K562 (cell line): ENCODE results near the gene PDCD1LG2. TPM values are rescaled to one million over a fixed set of nuclear protein-coding genes. Genes with fewer than 3 reads are reported as not detected.

Source experiments
- ATAC-seq: fragments of 200-7000 bp; cut with Tn5 transposase; 3 replicates; pipeline ENCODE4 v1.9.1; 2020; ENCODE audit warnings: moderate library complexity
- BruUV-seq: library from RNA; stranded (reverse); fragments of 400-500 nt; replicated peaks from 2 replicates; lab custom pipeline; 2021; lab: Mats Ljungman, UMichigan
- CTCF ChIA-PET: fragments of 300-600 bp; formaldehyde crosslinking; extraction: SDS; loops from one replicate; lab custom pipeline; 2021; ENCODE audit warnings: low intra/inter-chr PET ratio; lab: Yijun Ruan, JAX
- POLR2A ChIA-PET: fragments of 300-600, 350-650 bp; sonication (Branson Sonifier 250); formaldehyde crosslinking; extraction: SDS; loops from one replicate; lab custom pipeline; 2021; ENCODE audit warnings: antibody characterized with exemption, inconsistent platforms; lab: Yijun Ruan, JAX
- DNase-seq, 4 experiments: peaks; one replicate each; pipeline versions ENCODE4 v3.0.0 to v3.0.0-alpha.2; 2011 to 2018; ENCODE audit warnings: low spot score in 3 of 4, mixed read lengths in 3 of 4; ENCODE audit errors: extremely low read depth in 1 of 4
- FAIRE-seq: peaks from 2 replicates; lab custom pipeline; 2011; peaks lifted over from hg19 to GRCh38; lab: Jason Lieb, UNC
- H2AFZ ChIP-seq: 2 replicates; pipeline ENCODE4 v1.6.0; 2011; ENCODE audit warnings: low read depth, low read length, control low read depth, inconsistent platforms
- H3K27ac ChIP-seq: fragments of 200-600 bp; 3 replicates; pipeline ENCODE4 v1.8.0; 2011; ENCODE audit warnings: low read depth, mild to moderate bottlenecking, control low read depth, inconsistent platforms, low read length, moderate library complexity, mixed read lengths; ENCODE audit errors: extremely low read depth
- H3K27me3 ChIP-seq, 2 experiments: fragments of 300-600 bp in 1 of 2; 2 replicates in 1 of 2; 3 replicates in 1 of 2; pipeline versions ENCODE4 v1.6.0 to v1.8.0; 2011; ENCODE audit warnings: inconsistent platforms in 2 of 2, low read length in 2 of 2, mild to moderate bottlenecking in 1 of 2, mixed read lengths in 1 of 2, moderate library complexity in 1 of 2; ENCODE audit not compliant: control insufficient read depth in 2 of 2, insufficient read depth in 2 of 2
- H3K36me3 ChIP-seq: fragments of 300-600 bp; 3 replicates; pipeline ENCODE4 v1.8.0; 2011; ENCODE audit warnings: mild to moderate bottlenecking, low read length, inconsistent platforms; ENCODE audit not compliant: control insufficient read depth, insufficient read depth
- H3K4me1 ChIP-seq, 2 experiments: fragments of 200-600 bp in 1 of 2; replicated peaks in 1 of 2; 2 replicates in 1 of 2; 3 replicates in 1 of 2; pipeline versions ENCODE4 v1.5.1 to v1.8.0; 2011; ENCODE audit warnings: inconsistent platforms in 2 of 2, low read length in 2 of 2, mild to moderate bottlenecking in 1 of 2, mixed read lengths in 1 of 2, moderate library complexity in 1 of 2; ENCODE audit not compliant: control insufficient read depth in 2 of 2, insufficient read depth in 2 of 2
- H3K4me2 ChIP-seq: 2 replicates; pipeline ENCODE4 v1.6.1; 2011; ENCODE audit warnings: low read length, control low read depth, inconsistent platforms, mixed read lengths; ENCODE audit not compliant: insufficient read depth
- H3K4me3 ChIP-seq: fragments of 200-600 bp; sonication (generic), shearing (Covaris generic); 2 replicates; pipeline ENCODE4 v1.5.1; 2016; ENCODE audit warnings: control low read depth, inconsistent platforms
- H3K79me2 ChIP-seq: fragments of 200-600 bp; 3 replicates; pipeline ENCODE4 v1.8.0; 2011; ENCODE audit warnings: low read length, inconsistent platforms; ENCODE audit not compliant: control insufficient read depth, insufficient read depth
- H3K9ac ChIP-seq, 2 experiments: 2 replicates each; pipeline versions ENCODE4 v1.6.0 to v1.6.1; 2011; ENCODE audit warnings: low read depth in 2 of 2, low read length in 2 of 2, control low read depth in 1 of 2, inconsistent platforms in 1 of 2, mild to moderate bottlenecking in 1 of 2, mixed read lengths in 1 of 2; ENCODE audit not compliant: insufficient read depth in 1 of 2
- H3K9me1 ChIP-seq: one replicate; pipeline ENCODE4 v1.6.0; 2011; ENCODE audit warnings: inconsistent platforms, mild to moderate bottlenecking, low read length, moderate library complexity; ENCODE audit not compliant: control insufficient read depth, insufficient read depth
- H3K9me3 ChIP-seq: replicated peaks from 2 replicates; pipeline ENCODE4 v1.5.1; 2011; ENCODE audit warnings: low read depth, low read length, inconsistent platforms; ENCODE audit not compliant: control insufficient read depth, insufficient read depth
- H4K20me1 ChIP-seq: replicated peaks from 2 replicates; pipeline ENCODE4 v1.6.1; 2011; ENCODE audit warnings: low read length, inconsistent platforms, mixed read lengths; ENCODE audit not compliant: control insufficient read depth, insufficient read depth
- FOSL1 ChIP-seq: fragments of 200-800 bp; sonication (Bioruptor generic); conservative IDR thresholded peaks from 2 replicates; pipeline ENCODE4 v1.6.1; 2016; ENCODE audit warnings: missing genetic modification characterization, missing compliant biosample characterization
- JUND ChIP-seq, 2 experiments: IDR thresholded peaks; 2 replicates in 1 of 2; 3 replicates in 1 of 2; pipeline ENCODE4 v1.6.1; 2011; ENCODE audit warnings: borderline replicate concordance in 2 of 2, low read depth in 2 of 2, low read length in 2 of 2, improper control_type of control experiment in 1 of 2, missing biosample characterization in 1 of 2, missing genetic modification characterization in 1 of 2, missing genetic modification reagents in 1 of 2
- MAFG ChIP-seq: fragments of 450-650 bp; conservative IDR thresholded peaks from 2 replicates; pipeline ENCODE4 v1.6.1; 2016; ENCODE audit warnings: missing genetic modification characterization, missing compliant biosample characterization
- NR2C1 ChIP-seq, 2 experiments: fragments of 450-650 bp; IDR thresholded peaks; 2 replicates each; pipeline ENCODE4 v1.6.1; 2017; ENCODE audit warnings: mild to moderate bottlenecking in 2 of 2, antibody characterized with exemption in 1 of 2, inconsistent platforms in 1 of 2, missing compliant biosample characterization in 1 of 2, missing genetic modification characterization in 1 of 2
- SRSF9 ChIP-seq: fragments of 200-400 bp; formaldehyde crosslinking; IDR thresholded peaks from 2 replicates; pipeline ENCODE4 v1.6.1; 2017; ENCODE audit warnings: low read depth, low read length, borderline replicate concordance
- ZNF586 ChIP-seq: fragments of 450-650 bp; formaldehyde crosslinking; conservative IDR thresholded peaks from 2 replicates; pipeline ENCODE4 v1.4.0; 2020; ENCODE audit warnings: mild to moderate bottlenecking, moderate library complexity
- WGBS: fragments of 100-300 bp; shearing (Covaris generic); methylation state at CpG from one replicate; pipeline ENCODE4 v1.1.6; 2016; ENCODE audit warnings: low coverage, mixed read lengths; ENCODE audit not compliant: insufficient coverage; ENCODE audit errors: missing lambda C conversion rate; 5-methylcytosine and 5-hydroxymethylcytosine counted together
- in situ Hi-C: fragments of 300-500 bp; cut with MboI; formaldehyde crosslinking; loops from 4 replicates; pipeline ENCODE4 v1.15.0; 2018; ENCODE audit warnings: inconsistent platforms, mixed read lengths
- intact Hi-C: fragments of 100-400 bp; cut with micrococcal nuclease; formaldehyde crosslinking; loops from 2 replicates; pipeline ENCODE4 v1.14.2; 2022
- polyA plus RNA-seq, 8 experiments: library from polyadenylated mRNA; depleted of rRNA in 4 of 8; stranded (reverse) in 5 of 8; unstranded in 3 of 8; fragments of >200 nt; fragmentation: Nextera tagmentation in 2 of 8; fragmentation: Illumina TruSeq in 1 of 8; extraction: Ambion mirVana in 2 of 8; extraction: Trizol in 1 of 8; gene quantifications; 2 replicates each; pipeline versions ENCODE4 v1.2.1 to v1.2.3, GENCODE V29; 2011 to 2014; ENCODE audit warnings: inconsistent platforms in 1 of 8, missing spikeins in 1 of 8
- total RNA-seq, 7 experiments: library from RNA; depleted of rRNA in 6 of 7; stranded (reverse); fragments of >200 nt in 6 of 7; fragmentation: Illumina TruSeq in 2 of 7; extraction: Trizol in 2 of 7; gene quantifications; 2 replicates each; pipeline versions ENCODE4 v1.2.1 to v1.2.3, GENCODE V29; 2011 to 2021; ENCODE audit warnings: low replicate concordance in 1 of 7
- TF ChIP-seq, protein P1 (sequence below), 2 experiments: IDR thresholded peaks in 1 of 2; conservative IDR thresholded peaks in 1 of 2; 2 replicates each; pipeline ENCODE4 v1.6.1; 2016; ENCODE audit warnings: low read depth in 2 of 2, mild to moderate bottlenecking in 1 of 2, missing compliant biosample characterization in 1 of 2, missing genetic modification characterization in 1 of 2, moderate library complexity in 1 of 2
- TF ChIP-seq, protein P2 (sequence below): fragments of 450-650 bp; IDR thresholded peaks from 2 replicates; pipeline ENCODE4 v1.6.1; 2017; ENCODE audit warnings: antibody characterized with exemption, mild to moderate bottlenecking
- TF ChIP-seq, protein P3 (sequence below): fragments of 200-800 bp; sonication (Bioruptor generic); IDR thresholded peaks from 2 replicates; pipeline ENCODE4 v1.6.1; 2017; ENCODE audit warnings: missing genetic modification characterization, missing compliant biosample characterization

PDCD1LG2 gene
- total and polyA plus RNA-seq, 9 of the 15 experiments (the other 6 are each of a cell fraction or from before 2014, with no cell fraction given), result not detected

DNA sequence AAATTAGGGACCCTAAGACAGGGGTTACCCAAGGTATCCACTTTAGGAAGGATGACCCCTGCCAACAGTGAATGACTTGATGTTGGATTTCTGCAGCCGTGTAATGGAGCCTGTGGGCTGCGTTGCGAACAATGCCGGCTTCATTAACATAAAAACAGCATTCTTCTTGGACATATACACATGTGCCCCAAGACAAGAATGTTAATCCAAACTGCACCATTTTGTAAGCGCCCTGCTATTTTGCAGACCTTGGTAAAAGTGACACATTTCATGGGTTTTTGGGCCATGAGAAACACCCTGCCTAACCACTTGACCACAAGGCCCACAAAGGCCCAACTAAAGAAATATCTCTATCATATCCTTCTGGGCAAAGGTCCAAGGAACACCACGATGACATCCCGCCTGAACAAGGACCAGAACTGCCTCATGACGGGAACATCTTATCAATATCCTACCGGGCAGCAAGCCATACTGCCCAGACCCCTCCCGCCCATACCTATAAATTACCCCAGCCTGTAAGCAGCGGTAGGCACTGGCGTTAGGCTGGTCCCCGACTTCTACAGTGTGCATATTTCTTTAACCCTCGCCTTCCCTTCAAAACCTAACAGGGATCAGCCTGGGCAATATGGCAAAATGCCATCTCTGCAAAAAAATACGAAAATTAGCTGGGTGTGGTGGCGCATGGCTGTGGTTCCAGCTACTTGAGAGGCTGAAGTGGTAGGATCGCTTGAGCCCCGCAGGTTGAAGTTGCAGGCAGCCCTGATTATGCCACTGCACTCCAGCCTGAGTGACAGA, 9.7 kb upstream of the PDCD1LG2 start:
- WGBS, result 12% methylated on average over 18 of the region's 18 CpGs
- DNase-seq (peak in 2 of 4 experiments; percentile 15 to 67), ATAC-seq (peak; percentile 57), FAIRE-seq (peak; percentile 74)
- H2AFZ ChIP-seq, result peak overlapping the region; percentile 96
- H4K20me1 ChIP-seq, result no peaks in the 10 kb centered on the region
- no peaks in the 10 kb centered on the region for H3K9me1 ChIP-seq
- peak overlapping the region; percentile 81 for H3K27ac ChIP-seq
- H3K79me2 ChIP-seq, result no peaks in the 10 kb centered on the region
- H3K9ac ChIP-seq, result peak overlapping the region in 1 of 2 experiments; percentile 41; a peak in 1 of 4 replicates
- POLR2A ChIA-PET, result interaction anchor here (1.7 kb wide), 1 partner anchor 18 kb away, joined by 5 read pairs; no protein-coding TSS in a partner anchor
- no peak overlapping the region for H3K4me3 ChIP-seq
- CTCF ChIA-PET, result no interaction called here
- H3K4me1 ChIP-seq, result peaks cover 20 to 21% of the 10 kb centered on the region in 2 experiments; a peak in 4 of 5 replicates
- in situ Hi-C loops (no loop called here), intact Hi-C loops (loop anchor here (5.0 kb wide), 1 partner anchor 48 kb away; the partner anchor contains the start of gene CD274)
- no peaks in the 10 kb centered on the region for H3K27me3 ChIP-seq
- peak overlapping the region; percentile 56 for H3K4me2 ChIP-seq
- no TSS peak for BruUV-seq
- H3K9me3 ChIP-seq, result no peaks in the 10 kb centered on the region
- H3K36me3 ChIP-seq, result no peaks in the 10 kb centered on the region
- 0 out of 2 replicates have a peak, but pooled peaks have one; percentile 12 for TF ChIP-seq FOSL1 (tag)
- no peak for TF ChIP-seq NR2C1 (IDR thresholded peaks at IDR 0.05)
- TF ChIP-seq NR2C1 (tag; IDR thresholded peaks at IDR 0.05), result peak; percentile 25
- TF ChIP-seq, protein P1, sequence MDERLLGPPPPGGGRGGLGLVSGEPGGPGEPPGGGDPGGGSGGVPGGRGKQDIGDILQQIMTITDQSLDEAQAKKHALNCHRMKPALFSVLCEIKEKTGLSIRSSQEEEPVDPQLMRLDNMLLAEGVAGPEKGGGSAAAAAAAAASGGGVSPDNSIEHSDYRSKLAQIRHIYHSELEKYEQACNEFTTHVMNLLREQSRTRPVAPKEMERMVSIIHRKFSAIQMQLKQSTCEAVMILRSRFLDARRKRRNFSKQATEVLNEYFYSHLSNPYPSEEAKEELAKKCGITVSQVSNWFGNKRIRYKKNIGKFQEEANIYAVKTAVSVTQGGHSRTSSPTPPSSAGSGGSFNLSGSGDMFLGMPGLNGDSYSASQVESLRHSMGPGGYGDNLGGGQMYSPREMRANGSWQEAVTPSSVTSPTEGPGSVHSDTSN (CRISPR knock-in tag; IDR thresholded peaks at IDR 0.05; ENCODE audit: low read depth), result no peak
- TF ChIP-seq, protein P1 (tag; conservative IDR thresholded peaks at IDR 0.05; ENCODE audit: low read depth), result 0 out of 2 replicates have a peak, but pooled peaks have one; percentile 31
- TF ChIP-seq, protein P2, sequence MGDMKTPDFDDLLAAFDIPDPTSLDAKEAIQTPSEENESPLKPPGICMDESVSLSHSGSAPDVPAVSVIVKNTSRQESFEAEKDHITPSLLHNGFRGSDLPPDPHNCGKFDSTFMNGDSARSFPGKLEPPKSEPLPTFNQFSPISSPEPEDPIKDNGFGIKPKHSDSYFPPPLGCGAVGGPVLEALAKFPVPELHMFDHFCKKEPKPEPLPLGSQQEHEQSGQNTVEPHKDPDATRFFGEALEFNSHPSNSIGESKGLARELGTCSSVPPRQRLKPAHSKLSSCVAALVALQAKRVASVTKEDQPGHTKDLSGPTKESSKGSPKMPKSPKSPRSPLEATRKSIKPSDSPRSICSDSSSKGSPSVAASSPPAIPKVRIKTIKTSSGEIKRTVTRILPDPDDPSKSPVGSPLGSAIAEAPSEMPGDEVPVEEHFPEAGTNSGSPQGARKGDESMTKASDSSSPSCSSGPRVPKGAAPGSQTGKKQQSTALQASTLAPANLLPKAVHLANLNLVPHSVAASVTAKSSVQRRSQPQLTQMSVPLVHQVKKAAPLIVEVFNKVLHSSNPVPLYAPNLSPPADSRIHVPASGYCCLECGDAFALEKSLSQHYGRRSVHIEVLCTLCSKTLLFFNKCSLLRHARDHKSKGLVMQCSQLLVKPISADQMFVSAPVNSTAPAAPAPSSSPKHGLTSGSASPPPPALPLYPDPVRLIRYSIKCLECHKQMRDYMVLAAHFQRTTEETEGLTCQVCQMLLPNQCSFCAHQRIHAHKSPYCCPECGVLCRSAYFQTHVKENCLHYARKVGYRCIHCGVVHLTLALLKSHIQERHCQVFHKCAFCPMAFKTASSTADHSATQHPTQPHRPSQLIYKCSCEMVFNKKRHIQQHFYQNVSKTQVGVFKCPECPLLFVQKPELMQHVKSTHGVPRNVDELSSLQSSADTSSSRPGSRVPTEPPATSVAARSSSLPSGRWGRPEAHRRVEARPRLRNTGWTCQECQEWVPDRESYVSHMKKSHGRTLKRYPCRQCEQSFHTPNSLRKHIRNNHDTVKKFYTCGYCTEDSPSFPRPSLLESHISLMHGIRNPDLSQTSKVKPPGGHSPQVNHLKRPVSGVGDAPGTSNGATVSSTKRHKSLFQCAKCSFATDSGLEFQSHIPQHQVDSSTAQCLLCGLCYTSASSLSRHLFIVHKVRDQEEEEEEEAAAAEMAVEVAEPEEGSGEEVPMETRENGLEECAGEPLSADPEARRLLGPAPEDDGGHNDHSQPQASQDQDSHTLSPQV, result peak; percentile 14; the same call in 1 of the 2 replicates
- TF ChIP-seq ZNF586 (CRISPR knock-in tag), result no peak
- TF ChIP-seq MAFG (tag), result 0 out of 2 replicates have a peak, but pooled peaks have one; percentile 33
- peak; percentile 5; the same call in 1 of the 2 replicates for TF ChIP-seq JUND (IDR thresholded peaks at IDR 0.05; ENCODE audit: borderline replicate concordance, low read depth, low read length)
- no peak for TF ChIP-seq JUND (tag; IDR thresholded peaks at IDR 0.05; ENCODE audit: borderline replicate concordance, low read depth, low read length)
- TF ChIP-seq, protein P3, sequence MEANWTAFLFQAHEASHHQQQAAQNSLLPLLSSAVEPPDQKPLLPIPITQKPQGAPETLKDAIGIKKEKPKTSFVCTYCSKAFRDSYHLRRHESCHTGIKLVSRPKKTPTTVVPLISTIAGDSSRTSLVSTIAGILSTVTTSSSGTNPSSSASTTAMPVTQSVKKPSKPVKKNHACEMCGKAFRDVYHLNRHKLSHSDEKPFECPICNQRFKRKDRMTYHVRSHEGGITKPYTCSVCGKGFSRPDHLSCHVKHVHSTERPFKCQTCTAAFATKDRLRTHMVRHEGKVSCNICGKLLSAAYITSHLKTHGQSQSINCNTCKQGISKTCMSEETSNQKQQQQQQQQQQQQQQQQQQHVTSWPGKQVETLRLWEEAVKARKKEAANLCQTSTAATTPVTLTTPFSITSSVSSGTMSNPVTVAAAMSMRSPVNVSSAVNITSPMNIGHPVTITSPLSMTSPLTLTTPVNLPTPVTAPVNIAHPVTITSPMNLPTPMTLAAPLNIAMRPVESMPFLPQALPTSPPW (CRISPR knock-in tag), result peak; percentile 76
- no peak for TF ChIP-seq SRSF9
